ENCODE data around the gene TECR. TPM values are rescaled to one million over a fixed set of nuclear protein-coding genes. Genes with fewer than 3 reads are reported as not detected.
A peak's percentile ranks its signal among the peaks of the same experiment; 100 is the strongest.

TECR gene
- total and polyA plus RNA-seq, 9 of the 15 experiments (the other 6 are each of a cell fraction or from before 2014, with no cell fraction given), result 29.3 to 211 (median 81.4) TPM

GRCh38 chr19:14571695-14572490 is 42.5 kb downstream of the TECR start, which contains the start of gene NDUFB7 (continued):
- no peak for TF ChIP-seq ZNF436 (CRISPR knock-in tag; IDR thresholded peaks at IDR 0.05)
- peak; percentile 88 for TF ChIP-seq MTA3 (IDR thresholded peaks at IDR 0.05; ENCODE audit: borderline replicate concordance)
- no peak for TF ChIP-seq ATF3 (IDR thresholded peaks at IDR 0.05)
- peak; percentile 55; the same call in 1 of the 2 replicates for TF ChIP-seq ATF3 (CRISPR knock-in tag; conservative IDR thresholded peaks at IDR 0.05)
- TF ChIP-seq MEF2A (IDR thresholded peaks at IDR 0.05; ENCODE audit: control insufficient read depth, low read depth, low read length), result peak; percentile 61
- peak; percentile 91 for TF ChIP-seq SUPT5H (IDR thresholded peaks at IDR 0.05)
- TF ChIP-seq CBFA2T3 (IDR thresholded peaks at IDR 0.05), result peak; percentile 37; the same call in 1 of the 2 replicates
- TF ChIP-seq ARNT (IDR thresholded peaks at IDR 0.05), result peak in 1 of 2 experiments; percentile 59; a peak in 2 of 4 replicates
- TF ChIP-seq NKRF (IDR thresholded peaks at IDR 0.05; ENCODE audit: borderline replicate concordance), result peak; percentile 84
- TF ChIP-seq ZNF143 (CRISPR knock-in tag; IDR thresholded peaks at IDR 0.05), result peak; percentile 59; the same call in 1 of the 2 replicates
- TF ChIP-seq MAZ (CRISPR knock-in tag; conservative IDR thresholded peaks at IDR 0.05 in 1 of 2, IDR thresholded peaks at IDR 0.05 in 1 of 2), result peak; percentile 86 to 90
- TF ChIP-seq MITF (IDR thresholded peaks at IDR 0.05), result peak; percentile 40; the same call in 1 of the 2 replicates
- TF ChIP-seq FOSL1 (tag; conservative IDR thresholded peaks at IDR 0.05), result peak; percentile 25; the same call in 1 of the 2 replicates
- TF ChIP-seq ID3 (CRISPR knock-in tag; IDR thresholded peaks at IDR 0.05), result no peak
- peak; percentile 46; the same call in 1 of the 2 replicates for TF ChIP-seq ID3 (tag; IDR thresholded peaks at IDR 0.05)
- TF ChIP-seq NFIC (IDR thresholded peaks at IDR 0.05), result peak; percentile 59
- TF ChIP-seq CC2D1A (IDR thresholded peaks at IDR 0.05), result peak; percentile 100
- peak; percentile 72 for TF ChIP-seq TBP (optimal IDR thresholded peaks at IDR 0.05; ENCODE audit: low read depth, low read length)
- TF ChIP-seq THAP12 (CRISPR knock-in tag; IDR thresholded peaks at IDR 0.05), result peak; percentile 99
- no peak for TF ChIP-seq ZNF699 (CRISPR knock-in tag; IDR thresholded peaks at IDR 0.05; ENCODE audit: insufficient replicate concordance)
- TF ChIP-seq HDAC2 (IDR thresholded peaks at IDR 0.05), result peak; percentile 69; the same call in 1 of the 2 replicates
- peak; percentile 38; the same call in 1 of the 2 replicates for TF ChIP-seq HDAC8 (tag; IDR thresholded peaks at IDR 0.05)
